ENCODE data around the gene USP48.

GRCh38 chr1:21633992-21634805 is 148.8 kb downstream of the USP48 start:
- TF ChIP-seq ZFP91 (CRISPR knock-in tag; IDR thresholded peaks at IDR 0.05; ENCODE audit: borderline replicate concordance) (no peak), ZNF639 (CRISPR knock-in tag; conservative IDR thresholded peaks at IDR 0.05) (no peak), ZSCAN21 (CRISPR knock-in tag; IDR thresholded peaks at IDR 0.05; ENCODE audit: borderline replicate concordance) (no peak), EZH2 (conservative IDR thresholded peaks at IDR 0.05; ENCODE audit: low read depth, low read length) (no peak), CHD4 (IDR thresholded peaks at IDR 0.05; ENCODE audit: borderline replicate concordance, low read length) (no peak), ZNF558 (CRISPR knock-in tag; IDR thresholded peaks at IDR 0.05; ENCODE audit: borderline replicate concordance) (no peak)
- TF ChIP-seq, protein P1, sequence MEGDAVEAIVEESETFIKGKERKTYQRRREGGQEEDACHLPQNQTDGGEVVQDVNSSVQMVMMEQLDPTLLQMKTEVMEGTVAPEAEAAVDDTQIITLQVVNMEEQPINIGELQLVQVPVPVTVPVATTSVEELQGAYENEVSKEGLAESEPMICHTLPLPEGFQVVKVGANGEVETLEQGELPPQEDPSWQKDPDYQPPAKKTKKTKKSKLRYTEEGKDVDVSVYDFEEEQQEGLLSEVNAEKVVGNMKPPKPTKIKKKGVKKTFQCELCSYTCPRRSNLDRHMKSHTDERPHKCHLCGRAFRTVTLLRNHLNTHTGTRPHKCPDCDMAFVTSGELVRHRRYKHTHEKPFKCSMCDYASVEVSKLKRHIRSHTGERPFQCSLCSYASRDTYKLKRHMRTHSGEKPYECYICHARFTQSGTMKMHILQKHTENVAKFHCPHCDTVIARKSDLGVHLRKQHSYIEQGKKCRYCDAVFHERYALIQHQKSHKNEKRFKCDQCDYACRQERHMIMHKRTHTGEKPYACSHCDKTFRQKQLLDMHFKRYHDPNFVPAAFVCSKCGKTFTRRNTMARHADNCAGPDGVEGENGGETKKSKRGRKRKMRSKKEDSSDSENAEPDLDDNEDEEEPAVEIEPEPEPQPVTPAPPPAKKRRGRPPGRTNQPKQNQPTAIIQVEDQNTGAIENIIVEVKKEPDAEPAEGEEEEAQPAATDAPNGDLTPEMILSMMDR (CRISPR knock-in tag; IDR thresholded peaks at IDR 0.05): no peak
- TF ChIP-seq, protein P2, sequence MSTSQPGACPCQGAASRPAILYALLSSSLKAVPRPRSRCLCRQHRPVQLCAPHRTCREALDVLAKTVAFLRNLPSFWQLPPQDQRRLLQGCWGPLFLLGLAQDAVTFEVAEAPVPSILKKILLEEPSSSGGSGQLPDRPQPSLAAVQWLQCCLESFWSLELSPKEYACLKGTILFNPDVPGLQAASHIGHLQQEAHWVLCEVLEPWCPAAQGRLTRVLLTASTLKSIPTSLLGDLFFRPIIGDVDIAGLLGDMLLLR (CRISPR knock-in tag; IDR thresholded peaks at IDR 0.05): no peak
